Vein endothelial cell (primary cell): ENCODE measurements around the gene ZC3H4. TPM values are rescaled to one million over a fixed set of nuclear protein-coding genes. Genes with fewer than 3 reads are reported as not detected.

Experiments
- total RNA-seq: library from RNA; depleted of rRNA; stranded (reverse); fragments of >200 nt; gene quantifications from 2 replicates; pipeline ENCODE4 v1.2.3, GENCODE V29; 2012

The ZC3H4 gene
- 26.8 and 27.9 TPM in 2 replicates for total RNA-seq

GRCh38 chr19:47112997-47113849, at the start of gene ZC3H4:
ZC3H4 (minus strand) TSS chr19:47113776; CDS start chr19:47112584, 1,192 bp downstream.

GRCh38 chr19:47130589-47131227, 17.1 kb upstream of the ZC3H4 start, which contains the start of gene SAE1:
SAE1 (plus strand) TSS chr19:47130835; CDS start chr19:47130931, 96 bp downstream.

GRCh38 chr19:47019431-47020041, 94.0 kb downstream of the ZC3H4 start, which contains the start of gene NPAS1:
NPAS1 (plus strand) TSS chr19:47019837; CDS start chr19:47021048, 1,211 bp downstream.

Other genes with a start within 250 kb of the ZC3H4 start
- gene NPAS1, start 93.9 kb downstream of the ZC3H4 start, total RNA-seq: 0.29 and 0.33 TPM in 2 replicates
- 18.0 and 22.5 TPM in 2 replicates for gene TMEM160, start 65.2 kb downstream of the ZC3H4 start, total RNA-seq
- gene SAE1, start 17.1 kb upstream of the ZC3H4 start, total RNA-seq: 153 and 194 TPM in 2 replicates
- 16.8 and 33.0 TPM in 2 replicates for gene BBC3, start 117.4 kb upstream of the ZC3H4 start, total RNA-seq
- 4.5 and 5.6 TPM in 2 replicates for gene CCDC9, start 142.7 kb upstream of the ZC3H4 start, total RNA-seq
- gene INAFM1, start 161.1 kb upstream of the ZC3H4 start, total RNA-seq: 0.48 and 0.65 TPM in 2 replicates
- gene C5AR1, start 196.1 kb upstream of the ZC3H4 start, total RNA-seq: not detected in 2 replicates
- not detected in 2 replicates for gene C5AR2, start 218.4 kb upstream of the ZC3H4 start, total RNA-seq
- 13.7 and 16.7 TPM in 2 replicates for gene DHX34, start 235.5 kb upstream of the ZC3H4 start, total RNA-seq